Measurements from ENCODE around the gene NDUFC1.

DNA sequence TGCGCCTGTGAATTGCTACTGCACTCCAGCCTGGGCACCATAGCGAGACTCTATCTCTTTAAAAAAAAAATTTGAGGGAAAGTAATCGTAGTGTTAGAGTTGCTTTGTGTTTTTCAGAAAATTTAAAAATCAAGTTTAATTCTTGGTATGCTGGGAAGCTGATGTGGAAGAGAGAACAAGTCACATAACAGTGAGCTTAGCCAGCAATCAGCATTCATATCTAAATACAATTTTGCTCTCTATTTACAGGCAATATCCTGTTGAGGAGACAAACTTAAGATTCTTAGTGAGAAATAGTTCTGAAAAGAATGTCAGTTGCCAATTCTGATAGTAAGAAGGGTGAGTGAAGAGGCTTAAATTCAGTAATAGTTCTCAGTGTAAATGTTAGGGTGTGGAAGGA lies 9.6 kb upstream of the NDUFC1 start:
- TF ChIP-seq, protein P1, sequence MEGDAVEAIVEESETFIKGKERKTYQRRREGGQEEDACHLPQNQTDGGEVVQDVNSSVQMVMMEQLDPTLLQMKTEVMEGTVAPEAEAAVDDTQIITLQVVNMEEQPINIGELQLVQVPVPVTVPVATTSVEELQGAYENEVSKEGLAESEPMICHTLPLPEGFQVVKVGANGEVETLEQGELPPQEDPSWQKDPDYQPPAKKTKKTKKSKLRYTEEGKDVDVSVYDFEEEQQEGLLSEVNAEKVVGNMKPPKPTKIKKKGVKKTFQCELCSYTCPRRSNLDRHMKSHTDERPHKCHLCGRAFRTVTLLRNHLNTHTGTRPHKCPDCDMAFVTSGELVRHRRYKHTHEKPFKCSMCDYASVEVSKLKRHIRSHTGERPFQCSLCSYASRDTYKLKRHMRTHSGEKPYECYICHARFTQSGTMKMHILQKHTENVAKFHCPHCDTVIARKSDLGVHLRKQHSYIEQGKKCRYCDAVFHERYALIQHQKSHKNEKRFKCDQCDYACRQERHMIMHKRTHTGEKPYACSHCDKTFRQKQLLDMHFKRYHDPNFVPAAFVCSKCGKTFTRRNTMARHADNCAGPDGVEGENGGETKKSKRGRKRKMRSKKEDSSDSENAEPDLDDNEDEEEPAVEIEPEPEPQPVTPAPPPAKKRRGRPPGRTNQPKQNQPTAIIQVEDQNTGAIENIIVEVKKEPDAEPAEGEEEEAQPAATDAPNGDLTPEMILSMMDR (conservative IDR thresholded peaks at IDR 0.05; ENCODE audit: low read depth in 2 of 2) = no peak
- TF ChIP-seq JUNB (IDR thresholded peaks at IDR 0.05; ENCODE audit: unreplicated experiment) = no peak
